Choroid plexus epithelial cell (primary cell): ENCODE data around the gene CACNA1G.

Experiments
- DNase-seq: peaks from one replicate; pipeline ENCODE4 v3.0.0-alpha.2; 2010; ENCODE audit warnings: low read depth
- H3K4me3 ChIP-seq: 2 replicates; pipeline ENCODE4 v1.5.1; 2011; ENCODE audit warnings: low read depth, mild to moderate bottlenecking, control low read depth, low read length, moderate library complexity
- CTCF ChIP-seq: conservative IDR thresholded peaks from 2 replicates; pipeline ENCODE4 v1.5.1; 2011; ENCODE audit warnings: low read depth, mild to moderate bottlenecking, control low read depth, inconsistent platforms, low read length, moderate library complexity

The CACNA1G gene

GRCh38 chr17:50668838-50669581 is 108.5 kb downstream of the CACNA1G start:
- no peak for TF ChIP-seq CTCF
- no peak for DNase-seq
- no peak overlapping the region for H3K4me3 ChIP-seq

- no peak for TF ChIP-seq CTCF
- DNase-seq, result no peak
- no peak overlapping the region for H3K4me3 ChIP-seq
These were observed 111.6 kb downstream of the CACNA1G start for GRCh38 chr17:50672071-50672470.

GRCh38 chr17:50672831-50673551 is 112.5 kb downstream of the CACNA1G start:
- no peak for DNase-seq
- H3K4me3 ChIP-seq, result no peak overlapping the region
- no peak for TF ChIP-seq CTCF

GRCh38 chr17:50675190-50675589 is 114.7 kb downstream of the CACNA1G start:
- DNase-seq, result no peak
- no peak for TF ChIP-seq CTCF
- H3K4me3 ChIP-seq, result no peak overlapping the region

GRCh38 chr17:50675627-50676026 is 115.1 kb downstream of the CACNA1G start:
- no peak for DNase-seq
- no peak overlapping the region for H3K4me3 ChIP-seq
- no peak for TF ChIP-seq CTCF

- no peak for DNase-seq
- H3K4me3 ChIP-seq, result no peak overlapping the region
- TF ChIP-seq CTCF, result no peak
These were observed 115.8 kb downstream of the CACNA1G start for GRCh38 chr17:50676065-50676975.
